GM12875 (cell line): ENCODE data around the gene ADAMTSL1.

Source experiments
- H3K4me3 ChIP-seq: one replicate; pipeline ENCODE4 v1.5.1; 2011; ENCODE audit warnings: low read depth, low read length, control low read depth
- TF ChIP-seq, protein P1 (sequence below): IDR thresholded peaks from 2 replicates; pipeline ENCODE4 v1.5.1; 2011; ENCODE audit warnings: low read depth, mild to moderate bottlenecking, control low read depth, inconsistent platforms, low read length, moderate library complexity, borderline replicate concordance; ENCODE audit not compliant: insufficient read depth

The ADAMTSL1 gene

DNA sequence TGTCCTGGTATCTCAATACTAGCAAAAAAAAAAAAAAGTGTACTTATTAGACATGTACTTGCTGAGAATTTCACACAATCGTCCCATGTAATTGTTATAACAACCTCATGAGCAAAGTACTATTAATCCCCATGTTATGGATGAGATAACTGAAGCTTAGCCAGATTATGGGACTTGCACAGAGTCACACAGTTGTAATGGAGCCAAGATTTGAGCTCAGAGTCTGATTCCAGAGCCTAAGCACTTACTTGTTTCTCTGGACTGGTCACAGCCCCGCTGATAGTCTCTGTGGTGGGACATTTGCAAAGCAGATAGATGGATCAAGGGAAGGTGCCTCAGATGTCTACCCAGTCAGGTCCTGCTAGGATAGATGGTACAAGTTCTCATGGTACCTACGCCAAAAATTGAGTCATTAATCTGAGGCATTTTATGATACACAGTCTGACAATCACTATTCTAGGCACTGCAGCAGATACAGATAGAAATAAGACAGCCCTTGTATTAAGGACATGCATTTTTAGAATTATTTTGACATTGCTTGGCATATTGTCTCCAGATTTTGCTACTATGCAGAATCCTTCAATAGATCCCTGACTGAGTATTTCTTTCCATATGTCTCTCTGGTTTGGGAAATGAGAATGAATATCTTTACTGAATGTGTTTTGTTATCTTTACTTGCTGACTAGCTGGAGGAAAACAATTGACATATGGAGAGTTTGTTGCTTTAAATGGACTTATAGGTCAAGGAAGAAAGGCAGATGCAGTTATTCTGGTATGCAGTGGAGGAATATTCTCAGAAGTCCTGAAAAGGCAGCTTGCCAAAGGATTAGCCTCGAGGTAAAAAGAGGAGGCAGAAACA lies 149.5 kb downstream of the ADAMTSL1 start:
- TF ChIP-seq, protein P1, sequence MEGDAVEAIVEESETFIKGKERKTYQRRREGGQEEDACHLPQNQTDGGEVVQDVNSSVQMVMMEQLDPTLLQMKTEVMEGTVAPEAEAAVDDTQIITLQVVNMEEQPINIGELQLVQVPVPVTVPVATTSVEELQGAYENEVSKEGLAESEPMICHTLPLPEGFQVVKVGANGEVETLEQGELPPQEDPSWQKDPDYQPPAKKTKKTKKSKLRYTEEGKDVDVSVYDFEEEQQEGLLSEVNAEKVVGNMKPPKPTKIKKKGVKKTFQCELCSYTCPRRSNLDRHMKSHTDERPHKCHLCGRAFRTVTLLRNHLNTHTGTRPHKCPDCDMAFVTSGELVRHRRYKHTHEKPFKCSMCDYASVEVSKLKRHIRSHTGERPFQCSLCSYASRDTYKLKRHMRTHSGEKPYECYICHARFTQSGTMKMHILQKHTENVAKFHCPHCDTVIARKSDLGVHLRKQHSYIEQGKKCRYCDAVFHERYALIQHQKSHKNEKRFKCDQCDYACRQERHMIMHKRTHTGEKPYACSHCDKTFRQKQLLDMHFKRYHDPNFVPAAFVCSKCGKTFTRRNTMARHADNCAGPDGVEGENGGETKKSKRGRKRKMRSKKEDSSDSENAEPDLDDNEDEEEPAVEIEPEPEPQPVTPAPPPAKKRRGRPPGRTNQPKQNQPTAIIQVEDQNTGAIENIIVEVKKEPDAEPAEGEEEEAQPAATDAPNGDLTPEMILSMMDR = no peak
- no peak overlapping the region for H3K4me3 ChIP-seq

DNA sequence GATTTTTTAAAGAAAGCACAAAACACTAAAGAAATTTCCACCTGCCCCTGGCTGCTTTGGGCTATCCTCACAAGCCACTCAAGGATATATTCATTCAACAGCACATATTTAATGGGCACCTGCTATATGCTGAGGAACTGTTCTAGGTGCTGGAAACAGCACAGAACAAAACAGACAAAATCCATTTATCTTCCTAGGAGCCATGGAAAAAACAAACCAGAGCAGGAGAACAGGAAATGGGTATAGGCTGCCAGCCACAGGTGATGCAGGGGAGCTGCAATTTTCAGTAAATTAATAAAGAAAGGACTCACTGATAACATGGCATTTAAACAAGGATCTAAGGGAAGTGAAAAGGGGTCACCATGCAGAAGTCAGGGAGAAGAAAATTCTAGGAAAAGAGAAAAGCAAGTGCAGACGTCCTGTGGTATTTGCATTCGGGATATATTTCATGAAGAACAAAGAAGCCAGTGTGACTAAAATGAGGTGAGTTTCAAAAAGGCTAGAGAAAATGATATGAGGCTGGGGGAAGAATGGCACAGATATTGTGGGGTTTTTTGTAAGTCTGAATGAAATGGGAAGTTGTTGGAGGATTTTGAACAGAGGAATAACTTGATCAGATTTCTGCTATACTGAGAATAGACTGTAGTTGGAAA lies 152.2 kb downstream of the ADAMTSL1 start:
- no peak overlapping the region for H3K4me3 ChIP-seq
- TF ChIP-seq, protein P1 = no peak

DNA sequence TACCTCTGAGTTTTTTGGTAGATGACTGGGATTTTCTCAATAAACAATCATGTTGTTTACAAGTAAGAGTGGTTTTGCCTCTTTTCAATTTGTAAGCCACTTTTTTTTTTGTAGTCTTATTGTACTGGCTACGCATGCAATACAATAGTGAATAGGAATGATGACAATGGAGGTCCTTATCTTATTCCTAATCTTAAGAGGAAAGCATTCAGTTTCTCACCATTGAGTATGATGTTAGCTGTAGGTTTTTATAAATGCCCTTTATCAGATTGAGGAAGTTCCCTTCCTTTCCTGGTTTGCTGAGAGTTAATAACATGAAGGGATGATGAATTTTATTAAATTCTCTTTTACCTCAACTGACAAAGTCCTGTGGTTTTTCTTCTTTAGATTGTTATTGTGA lies 155.2 kb downstream of the ADAMTSL1 start:
- TF ChIP-seq, protein P1 = no peak
- H3K4me3 ChIP-seq = no peak overlapping the region

DNA sequence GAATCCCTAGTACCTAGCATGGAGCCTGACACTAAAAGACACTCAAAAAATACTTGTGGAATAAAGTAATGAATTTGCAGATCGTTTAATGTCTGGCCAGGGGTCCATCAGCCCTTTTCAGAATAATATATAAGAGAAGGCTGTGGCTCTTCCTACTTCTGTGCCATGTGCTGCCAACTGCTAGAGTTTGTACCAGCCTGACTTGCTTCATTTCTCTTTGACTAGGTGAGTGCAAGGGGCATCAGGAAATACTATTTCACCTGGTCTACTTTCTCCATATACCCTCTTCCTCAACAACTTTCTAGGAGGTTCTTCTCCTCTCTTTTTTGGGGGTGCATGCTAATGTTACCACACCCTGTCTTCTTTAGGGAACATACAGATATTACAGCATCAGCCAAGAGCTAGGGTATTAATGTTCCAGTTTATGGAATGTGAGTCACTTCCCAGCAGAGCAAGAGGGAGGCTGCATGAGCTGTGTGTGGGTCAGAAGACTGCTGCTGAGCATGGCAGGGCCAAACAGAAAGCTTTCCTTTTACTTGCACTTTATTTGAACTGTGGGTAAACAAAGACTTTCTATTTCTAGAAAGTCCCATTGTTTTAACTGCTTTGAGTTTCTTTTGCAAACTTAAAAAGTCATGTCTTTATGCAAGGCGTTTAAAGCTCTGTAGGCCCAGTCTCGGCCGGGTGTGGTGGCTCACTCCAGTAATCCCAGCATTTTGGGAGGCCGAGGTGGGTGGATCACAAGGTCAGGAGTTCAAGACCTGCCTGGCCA lies 158.9 kb downstream of the ADAMTSL1 start:
- TF ChIP-seq, protein P1 = no peak
- H3K4me3 ChIP-seq = no peak overlapping the region

DNA sequence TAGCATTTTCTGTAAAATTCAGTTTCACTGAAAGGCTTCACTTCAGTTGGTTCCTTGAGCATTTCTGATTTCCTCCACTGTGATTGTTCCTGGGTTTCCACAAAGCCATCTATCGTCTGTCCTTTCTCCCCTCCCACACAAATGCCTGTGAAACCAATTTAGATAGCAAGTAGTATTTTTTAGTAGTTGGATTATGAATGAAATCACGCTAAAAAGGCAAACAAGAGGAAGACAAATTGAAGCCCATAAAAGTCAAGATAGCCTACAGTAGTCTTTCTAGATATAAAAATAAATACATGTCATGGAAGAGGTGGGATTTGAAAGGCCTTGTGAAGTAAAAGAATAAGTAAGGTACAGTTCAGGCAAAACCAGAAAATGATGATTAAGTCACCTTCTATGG lies 162.8 kb downstream of the ADAMTSL1 start:
- no peak overlapping the region for H3K4me3 ChIP-seq
- TF ChIP-seq, protein P1 = no peak

DNA sequence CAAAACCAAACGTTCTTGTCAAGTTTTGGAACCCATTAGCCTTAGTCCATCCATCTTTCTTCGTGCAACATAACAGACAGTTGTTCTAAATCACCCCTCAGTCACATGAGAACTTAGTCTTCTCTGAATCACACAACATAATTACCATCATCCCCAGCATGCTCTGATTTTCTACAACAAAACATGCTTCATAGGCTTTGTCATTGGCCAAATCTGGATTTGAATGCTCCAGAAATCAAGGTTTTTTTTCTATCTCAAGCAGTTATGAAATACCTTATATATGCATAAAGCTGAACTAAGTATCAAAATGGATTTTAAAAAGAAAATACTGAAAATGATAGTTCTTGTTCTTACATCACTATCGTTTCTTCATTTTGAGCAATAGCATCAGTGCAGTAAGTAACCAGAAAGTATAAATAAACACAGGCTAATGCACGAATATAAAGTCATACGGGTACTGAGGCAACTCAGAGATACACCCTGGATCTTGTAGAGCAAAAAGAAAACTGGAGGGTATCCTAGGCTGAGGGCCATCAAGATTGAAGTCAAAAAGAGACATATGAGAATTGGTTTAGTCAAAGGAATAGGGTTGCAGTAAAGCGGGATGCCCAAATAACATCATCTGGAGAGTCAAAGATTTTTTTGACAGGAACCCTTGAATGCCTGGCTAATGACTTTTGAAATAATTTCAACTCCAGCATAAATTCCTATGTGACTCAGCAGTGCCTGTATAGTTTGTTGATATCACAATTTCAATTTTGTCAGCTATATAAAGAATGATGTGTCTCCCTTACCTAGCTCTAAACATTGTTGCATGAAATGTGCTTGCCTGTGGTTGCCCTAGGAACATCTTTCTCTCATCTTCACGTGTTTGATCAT lies 164.7 kb downstream of the ADAMTSL1 start:
- TF ChIP-seq, protein P1 = no peak
- no peak overlapping the region for H3K4me3 ChIP-seq
